CD4-positive, alpha-beta T cell treated with Interleukin-15 for 4 hours (primary cell): ENCODE results near the gene KCNG3.

ENCODE experiments used
- DNase-seq: peaks from one replicate; pipeline ENCODE4 v3.0.0-alpha.2; 2020; ENCODE audit warnings: low spot score

KCNG3 gene

GRCh38 chr2:42486145-42486906 is 7.5 kb downstream of the KCNG3 start:
- DNase-seq = no peak

- no peak for DNase-seq
Measured at GRCh38 chr2:42480402-42480801, 13.4 kb downstream of the KCNG3 start.

DNA sequence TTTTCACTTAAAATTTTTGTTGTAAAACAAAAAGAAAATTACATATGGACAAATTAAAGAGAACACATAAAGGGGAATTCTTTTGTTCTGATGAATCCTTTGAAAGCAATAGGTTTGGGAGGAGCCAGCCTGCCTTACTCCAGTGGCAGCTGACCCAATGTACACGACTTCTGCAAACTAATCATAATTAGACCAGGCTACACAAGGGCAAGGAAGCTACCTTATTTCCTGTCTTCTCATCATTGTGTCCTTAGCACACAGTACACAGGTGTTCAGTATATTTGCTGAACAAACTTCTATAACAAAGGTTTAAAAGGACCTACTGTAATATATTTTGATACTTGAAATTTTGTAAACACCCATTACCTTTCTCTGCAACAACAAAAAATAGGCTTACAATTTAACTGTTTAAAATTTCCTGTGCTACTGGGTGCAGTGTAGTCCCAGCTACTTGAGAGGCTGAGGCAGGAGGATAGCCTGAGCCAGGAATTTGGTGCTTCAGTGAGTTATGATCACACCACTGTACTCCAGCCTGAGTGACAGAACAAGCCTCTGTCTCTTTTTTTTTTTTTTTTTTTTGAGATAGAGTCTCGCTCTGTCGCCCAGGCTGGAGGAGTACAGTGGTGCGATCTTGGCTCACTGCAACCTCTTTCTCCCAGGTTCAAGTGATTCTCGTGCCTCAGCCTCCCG is 18.9 kb downstream of the KCNG3 start:
- no peak for DNase-seq

DNA sequence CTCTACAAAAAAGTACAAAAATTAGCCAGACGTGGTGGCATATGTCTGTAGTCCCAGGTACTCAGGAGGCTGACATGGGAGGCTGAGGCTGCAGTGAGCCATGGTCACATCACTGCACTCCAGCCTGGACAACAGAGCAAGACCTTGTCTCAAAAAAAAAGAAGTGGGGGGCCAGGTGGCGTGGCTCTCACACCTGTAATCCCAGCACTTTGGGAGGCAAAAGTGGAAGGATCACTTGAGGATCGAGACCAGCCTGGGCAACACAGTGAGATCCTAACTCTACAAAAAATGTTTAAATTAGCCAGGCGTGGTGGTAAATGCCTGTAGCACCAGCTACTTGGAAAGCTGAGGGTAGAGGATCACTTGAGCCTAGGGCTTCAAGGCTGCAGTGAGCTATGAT is 23.1 kb downstream of the KCNG3 start:
- DNase-seq = no peak

DNA sequence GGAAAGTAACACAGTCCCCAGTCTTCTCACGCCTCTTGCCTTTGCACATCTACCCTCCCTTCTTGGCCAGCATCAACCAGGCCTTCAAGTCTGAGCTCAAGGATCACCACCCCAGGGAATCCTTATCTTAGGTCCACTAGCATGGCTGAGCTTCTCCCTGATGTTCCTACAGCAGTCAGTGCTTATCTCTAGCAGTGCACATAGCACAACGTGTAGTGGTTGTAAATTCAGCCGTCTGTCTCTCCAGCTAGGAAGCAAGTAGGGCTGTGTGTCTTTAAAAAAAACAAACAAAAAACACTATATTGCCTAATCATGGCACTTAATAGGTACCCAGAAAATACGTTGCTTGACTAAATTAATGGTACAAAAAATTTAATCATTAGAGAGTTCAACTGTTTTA is 29.2 kb downstream of the KCNG3 start:
- no peak for DNase-seq

DNA sequence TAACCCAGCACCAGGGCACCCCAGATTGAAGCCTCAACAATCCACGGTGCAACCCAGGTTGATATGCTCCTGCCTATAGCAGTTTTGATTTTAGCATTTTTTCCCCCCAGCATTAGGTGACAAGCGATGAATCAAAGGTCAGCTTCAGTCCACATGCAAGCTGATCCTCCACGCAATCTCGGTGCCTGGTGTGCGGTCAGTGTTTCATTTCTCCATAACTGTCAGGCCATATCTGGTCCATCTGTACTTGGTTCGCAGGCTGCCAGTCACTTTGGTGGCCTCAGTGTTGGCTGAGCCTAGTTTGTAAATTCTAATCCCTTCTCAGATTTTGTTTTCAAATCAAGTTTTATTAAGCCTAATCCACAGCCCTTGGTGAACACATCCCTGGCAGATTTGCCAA is 30.2 kb downstream of the KCNG3 start:
- DNase-seq = no peak

- no peak for DNase-seq
Measured at GRCh38 chr2:42459296-42459695, 34.5 kb downstream of the KCNG3 start.

- DNase-seq = no peak
Measured at GRCh38 chr2:42458396-42458795, 35.4 kb downstream of the KCNG3 start.

GRCh38 chr2:42457011-42457410 is 36.8 kb downstream of the KCNG3 start:
- DNase-seq = no peak

GRCh38 chr2:42456126-42456839 is 37.5 kb downstream of the KCNG3 start:
- DNase-seq = no peak

DNA sequence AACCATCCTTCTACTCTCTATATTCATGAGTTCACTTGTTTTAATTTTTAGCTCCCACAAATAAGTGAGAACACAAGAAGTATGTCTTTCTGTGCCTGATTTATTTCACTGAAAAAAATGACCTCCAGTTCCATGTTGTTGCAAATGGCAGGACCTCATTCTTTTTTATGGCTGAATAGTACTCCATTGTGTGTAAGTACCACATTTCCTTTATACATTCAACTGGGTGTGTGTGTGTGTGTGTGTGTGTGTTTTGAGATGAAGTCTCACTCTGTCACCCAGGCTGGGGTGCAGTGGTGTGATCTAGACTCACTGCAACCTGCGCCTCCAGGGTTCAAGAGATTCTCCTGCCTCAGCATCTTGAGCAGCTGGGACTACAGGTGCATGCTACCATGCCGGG is 41.2 kb downstream of the KCNG3 start:
- DNase-seq = no peak

- DNase-seq = no peak
Measured at GRCh38 chr2:42450136-42450535, 43.6 kb downstream of the KCNG3 start.

GRCh38 chr2:42449163-42450087 is 44.4 kb downstream of the KCNG3 start:
- no peak for DNase-seq

GRCh38 chr2:42448163-42448562 is 45.6 kb downstream of the KCNG3 start:
- DNase-seq = no peak

GRCh38 chr2:42446503-42447271 is 47.1 kb downstream of the KCNG3 start:
- no peak for DNase-seq

- no peak for DNase-seq
Measured at GRCh38 chr2:42443718-42444399, 49.9 kb downstream of the KCNG3 start.

DNA sequence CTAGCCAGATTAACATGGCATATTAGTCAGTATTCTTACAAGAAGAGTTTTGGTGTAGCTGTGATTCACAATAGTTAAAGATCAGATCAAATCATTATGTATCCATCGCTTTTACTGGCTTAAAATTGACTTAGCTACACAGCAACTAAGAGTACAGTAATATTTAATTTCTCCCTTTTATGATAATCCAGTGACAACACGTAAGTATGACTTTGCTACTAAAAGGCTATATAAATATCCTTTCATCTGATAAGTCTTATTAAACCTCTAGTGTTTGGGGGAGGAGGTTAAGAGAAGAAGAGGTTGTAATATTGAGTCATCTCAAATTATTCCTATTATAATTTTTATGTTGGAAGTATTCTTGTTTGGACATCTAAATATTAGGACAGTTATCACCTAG is 51.0 kb downstream of the KCNG3 start:
- DNase-seq = no peak

DNA sequence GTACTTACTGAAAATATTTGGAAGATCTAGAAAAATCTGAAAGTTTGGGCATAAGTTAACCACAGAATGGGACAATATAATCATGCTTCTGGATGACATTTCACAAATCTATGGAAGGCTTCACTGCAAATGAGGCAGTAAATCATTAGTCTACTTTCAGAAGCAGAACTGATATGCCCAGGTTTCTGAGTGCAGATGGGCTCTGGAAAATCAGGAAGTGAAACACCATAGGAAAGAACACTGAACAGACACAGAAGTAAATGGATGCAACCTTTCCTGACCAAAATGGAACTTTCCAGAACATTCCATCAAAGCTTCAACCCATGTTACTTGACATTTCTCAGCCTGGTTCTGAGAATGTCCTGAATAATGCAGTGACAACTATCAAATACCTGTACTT is 55.1 kb downstream of the KCNG3 start:
- DNase-seq = no peak

GRCh38 chr2:42436370-42436769 is 57.4 kb downstream of the KCNG3 start:
- DNase-seq = no peak

- no peak for DNase-seq
Measured at GRCh38 chr2:42435628-42436027, 58.2 kb downstream of the KCNG3 start.

- DNase-seq = no peak
Measured at GRCh38 chr2:42430188-42430587, 63.6 kb downstream of the KCNG3 start.
